ENCODE measurements around the gene C10orf95.
"Not testable (repeated sequence)": the region's sequence is repeated elsewhere in the genome, so short reads cannot be mapped to it uniquely, and the experiment has no call there.

The C10orf95 gene, protein sequence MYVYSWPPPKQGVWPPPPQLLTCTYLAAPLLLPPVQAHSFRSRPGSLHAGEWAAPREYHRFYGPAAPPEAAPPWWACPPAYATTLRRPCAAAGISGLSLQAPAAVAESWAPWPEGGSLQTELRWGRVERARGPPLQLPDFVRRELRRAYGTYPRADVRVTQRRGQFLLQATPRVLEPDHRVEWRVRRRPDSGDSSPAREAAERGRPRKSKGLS

DNA sequence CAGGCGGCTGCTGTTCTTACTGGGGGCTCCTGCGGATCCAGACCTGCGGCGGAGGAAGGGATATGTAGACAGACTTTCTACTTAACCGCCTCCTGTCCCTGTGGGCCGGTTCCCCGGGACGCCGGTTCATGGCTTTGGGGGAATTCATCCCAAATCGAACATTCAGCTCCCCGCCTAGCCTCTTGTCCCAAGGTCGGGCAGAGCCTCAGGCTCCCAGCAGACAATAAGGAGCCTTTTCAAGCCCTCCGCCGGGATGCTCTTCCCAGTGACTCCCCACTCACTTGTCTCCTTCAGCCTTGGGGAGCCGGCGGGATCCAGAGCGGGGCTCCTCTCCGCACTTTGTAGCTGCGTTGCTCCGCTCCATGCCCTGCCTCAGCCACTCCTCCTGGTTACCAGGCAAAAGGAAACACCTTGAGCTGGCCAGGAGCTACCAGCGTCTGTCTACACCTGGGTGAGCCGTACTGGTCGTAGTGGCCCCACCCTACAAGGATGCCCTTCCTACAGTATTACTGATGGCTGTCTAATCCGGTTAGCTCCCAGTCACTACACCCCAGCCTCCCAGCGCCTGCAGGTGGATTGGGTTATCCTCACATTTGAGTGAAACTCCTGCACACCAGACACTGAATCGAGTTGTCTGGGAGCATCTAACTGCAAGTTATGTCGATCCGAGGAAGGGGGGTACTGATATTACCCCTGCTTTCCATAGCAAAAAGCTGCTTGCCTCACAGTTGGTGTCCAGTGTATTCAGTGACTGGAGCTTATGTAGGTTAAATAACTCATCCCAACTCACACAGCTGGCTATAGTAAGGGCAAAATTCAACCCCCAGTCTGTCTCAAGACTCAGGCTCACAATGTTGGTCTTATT lies at the start of gene C10orf95:
TSS of gene C10orf95 (minus strand) at position 439 of the 865 bp plus-strand sequence. CDS start 450 bp downstream, outside the sequence.
- no peak for DNase-seq (ENCODE audit: low read depth)

DNA sequence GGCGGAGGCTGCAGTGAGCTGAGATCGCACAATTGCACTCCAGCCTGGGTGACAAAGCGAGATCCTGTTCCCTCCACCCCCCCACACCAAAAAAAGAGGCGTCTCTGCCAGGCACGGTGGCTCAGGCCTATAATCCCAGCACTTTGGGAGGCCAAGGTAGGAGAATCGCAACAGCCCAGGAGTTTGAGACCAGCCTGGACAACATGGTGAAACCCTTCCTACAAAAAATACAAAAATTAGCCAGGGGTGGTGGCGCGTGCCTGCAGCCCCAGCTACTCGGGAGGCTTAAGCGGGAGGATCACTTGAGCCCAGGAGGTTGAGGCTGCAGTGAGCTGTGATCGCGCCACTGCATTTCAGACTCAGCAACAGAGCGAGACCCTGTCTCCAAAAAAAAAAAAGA lies 49.3 kb upstream of the C10orf95 start:
- DNase-seq (ENCODE audit: low read depth): not testable (repeated sequence)

DNA sequence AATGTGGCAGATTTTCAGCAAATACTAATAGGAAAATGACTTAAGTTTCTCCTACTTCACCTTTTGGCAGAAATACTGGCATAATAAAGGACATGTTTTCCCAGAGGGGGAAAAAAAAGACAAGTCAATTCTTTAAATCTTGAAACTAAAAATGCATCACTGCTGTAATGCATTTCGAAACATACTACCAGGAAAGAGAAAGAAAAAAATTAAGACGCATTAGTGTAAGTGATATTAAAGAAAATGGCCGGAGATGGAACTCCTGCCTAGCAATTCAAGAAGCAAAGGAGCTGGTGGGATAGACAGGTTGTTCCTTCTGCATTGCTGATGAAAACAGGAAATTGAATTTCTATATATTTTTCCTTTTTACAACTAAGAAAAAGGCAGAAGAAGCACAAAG lies 48.0 kb upstream of the C10orf95 start:
- DNase-seq (ENCODE audit: low read depth): no peak

DNA sequence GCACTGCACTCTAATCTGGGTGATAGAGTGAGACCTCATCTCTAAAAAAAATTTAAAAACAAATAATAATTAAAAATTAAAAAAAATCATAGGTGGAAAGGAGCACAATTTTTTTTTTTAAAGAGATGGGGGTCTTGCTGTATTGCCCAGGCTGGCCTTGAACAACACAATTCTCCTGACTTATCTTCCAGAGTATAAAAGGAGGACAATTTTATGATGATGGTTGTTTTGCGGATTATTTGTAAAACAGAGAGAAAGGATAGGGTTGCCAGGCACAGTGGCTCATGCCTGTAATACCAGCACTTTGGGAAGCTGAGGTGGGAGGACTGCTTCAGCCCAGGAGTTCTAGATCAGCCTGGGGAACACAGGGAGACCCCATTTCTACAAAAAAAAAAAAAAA lies 46.2 kb upstream of the C10orf95 start:
- DNase-seq (ENCODE audit: low read depth): no peak

DNA sequence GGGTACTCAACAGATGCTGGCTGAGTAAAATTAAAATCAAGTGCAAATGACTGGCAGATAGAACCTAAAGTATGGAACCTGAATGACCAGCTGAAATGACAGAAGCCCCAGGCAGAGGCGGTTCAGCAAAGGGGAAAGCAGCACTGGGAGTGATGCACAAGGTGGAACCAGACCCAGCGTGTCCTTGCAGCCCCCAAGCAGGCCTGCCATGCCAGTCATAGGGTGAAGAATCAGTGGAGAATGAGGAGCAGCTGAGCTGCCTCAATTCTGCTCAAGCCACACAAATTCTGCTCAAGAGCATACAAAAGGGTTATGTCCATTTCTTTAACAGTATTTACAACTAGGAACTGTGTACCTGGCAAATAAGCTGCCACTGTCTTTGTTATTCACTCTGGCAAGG lies 42.4 kb upstream of the C10orf95 start:
- DNase-seq (ENCODE audit: low read depth): no peak

DNA sequence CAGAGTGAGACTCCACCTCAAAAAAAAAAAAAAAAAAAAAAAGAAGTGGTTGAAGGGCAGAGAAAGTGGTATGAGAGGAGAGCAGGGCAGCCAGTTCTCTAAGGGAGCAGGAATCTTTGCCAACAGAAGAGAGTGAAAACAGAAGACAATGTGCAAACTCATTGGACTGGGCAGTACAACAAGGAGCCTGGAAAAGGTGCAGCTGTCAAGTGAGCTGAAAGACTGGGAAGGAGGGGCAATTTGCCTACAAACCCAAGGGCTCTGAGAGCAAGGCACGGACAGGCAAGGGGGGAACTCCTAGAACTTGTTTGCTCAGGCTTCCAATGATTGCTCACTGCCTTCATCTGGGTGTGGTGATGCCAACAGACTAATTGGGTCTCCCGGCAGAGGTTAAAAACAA lies 41.6 kb upstream of the C10orf95 start:
- no peak for DNase-seq (ENCODE audit: low read depth)

DNA sequence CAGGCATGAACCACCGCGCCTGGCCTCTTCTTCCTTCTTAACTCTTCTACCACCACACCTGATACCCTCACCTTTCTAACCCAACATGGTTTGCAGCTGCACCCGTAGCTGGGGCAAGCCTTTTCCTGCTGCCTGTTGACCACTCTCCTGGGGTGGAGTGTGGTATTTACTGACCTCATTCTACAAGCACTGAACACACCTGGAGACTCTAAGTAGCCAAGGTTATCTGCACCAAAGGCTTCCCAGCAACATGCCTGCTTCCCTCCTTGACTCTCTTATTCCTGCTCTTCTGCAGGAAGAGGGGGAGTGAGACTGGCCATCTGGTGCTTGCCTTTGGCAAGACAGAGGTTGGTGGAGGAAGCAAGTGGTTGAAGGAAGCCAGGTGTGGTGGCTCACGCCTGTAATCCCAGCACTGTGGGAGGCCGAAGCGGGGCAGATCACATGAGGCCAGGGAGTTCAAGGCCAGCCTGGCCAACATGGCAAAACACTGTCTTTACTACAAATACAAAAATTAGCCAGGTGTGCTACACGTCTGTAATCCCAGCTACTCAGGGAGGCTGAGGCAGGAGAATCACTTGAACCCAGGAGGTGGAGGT lies 41.1 kb upstream of the C10orf95 start:
- DNase-seq (ENCODE audit: low read depth): no peak

DNA sequence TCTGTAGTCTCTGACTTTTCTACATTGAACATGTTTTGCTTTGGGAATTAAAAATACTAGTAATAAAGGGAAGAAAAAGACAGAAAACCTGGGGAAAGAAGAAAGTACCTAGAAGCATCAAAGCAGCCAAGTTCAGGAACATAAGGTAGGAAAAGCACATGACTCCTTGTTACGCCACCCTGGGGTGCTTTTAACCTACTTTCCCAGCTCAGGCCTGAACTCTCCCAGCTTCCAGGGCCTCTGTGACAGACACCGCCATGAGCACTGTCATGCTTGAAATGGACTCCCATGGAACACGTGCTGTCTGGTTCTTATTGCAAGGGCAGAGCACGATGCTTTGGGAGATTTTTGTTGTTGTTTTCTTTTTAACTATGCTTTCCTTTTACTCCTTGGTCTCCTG lies 39.8 kb upstream of the C10orf95 start:
- DNase-seq (ENCODE audit: low read depth): no peak

DNA sequence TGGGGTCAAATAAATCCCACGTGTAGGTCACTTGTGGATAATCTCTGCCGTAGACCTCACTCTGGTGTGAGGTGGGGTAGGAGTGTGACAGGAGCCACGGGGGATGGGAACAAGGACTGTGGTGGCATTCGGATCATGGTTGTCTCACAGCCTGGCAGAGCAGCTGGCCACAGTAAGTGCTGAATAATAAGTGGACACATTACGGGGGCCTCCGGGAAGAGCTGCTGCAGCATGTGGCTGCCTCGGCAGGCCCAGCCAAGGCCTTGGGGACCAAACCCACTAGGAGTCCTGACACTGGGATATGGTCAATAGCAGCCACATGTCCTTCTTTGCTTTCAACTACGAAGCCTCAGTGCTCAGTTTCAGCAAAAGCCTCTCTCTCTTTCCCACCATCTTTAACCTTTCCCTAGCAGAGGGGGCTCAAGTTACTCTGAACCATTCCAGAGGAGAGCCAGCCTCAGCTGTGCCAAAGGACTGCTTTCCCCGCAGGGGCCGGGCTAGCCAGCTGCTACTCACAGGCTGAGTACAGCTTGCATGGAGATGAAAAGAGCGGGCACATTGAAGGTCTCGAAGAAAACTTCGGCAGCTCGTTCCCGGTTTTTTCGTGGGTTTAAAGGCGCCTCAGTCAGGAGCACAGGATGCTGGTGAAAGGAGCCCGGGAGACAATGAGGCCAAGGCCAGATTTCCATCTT lies 33.9 kb upstream of the C10orf95 start:
- no peak for DNase-seq (ENCODE audit: low read depth)

DNA sequence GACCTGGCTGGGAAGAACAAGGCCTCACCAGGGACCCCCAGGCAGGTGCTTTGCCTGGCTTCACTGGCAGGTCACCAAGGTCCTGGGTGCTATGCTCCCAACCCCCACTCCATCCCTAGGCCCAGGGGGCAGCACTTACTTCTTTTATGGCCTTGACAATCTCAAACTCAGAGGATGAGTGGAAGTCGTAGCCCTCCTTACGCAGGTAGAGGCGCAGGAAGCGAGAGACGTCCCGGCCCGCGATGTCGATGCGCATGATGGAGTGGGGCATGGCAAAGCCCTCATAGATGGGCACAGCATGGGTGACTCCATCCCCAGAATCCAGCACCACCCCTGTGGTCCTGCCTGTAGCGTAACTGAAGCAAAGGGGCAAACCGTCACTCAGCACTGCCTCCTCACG lies 32.7 kb upstream of the C10orf95 start:
- DNase-seq (ENCODE audit: low read depth): no peak

DNA sequence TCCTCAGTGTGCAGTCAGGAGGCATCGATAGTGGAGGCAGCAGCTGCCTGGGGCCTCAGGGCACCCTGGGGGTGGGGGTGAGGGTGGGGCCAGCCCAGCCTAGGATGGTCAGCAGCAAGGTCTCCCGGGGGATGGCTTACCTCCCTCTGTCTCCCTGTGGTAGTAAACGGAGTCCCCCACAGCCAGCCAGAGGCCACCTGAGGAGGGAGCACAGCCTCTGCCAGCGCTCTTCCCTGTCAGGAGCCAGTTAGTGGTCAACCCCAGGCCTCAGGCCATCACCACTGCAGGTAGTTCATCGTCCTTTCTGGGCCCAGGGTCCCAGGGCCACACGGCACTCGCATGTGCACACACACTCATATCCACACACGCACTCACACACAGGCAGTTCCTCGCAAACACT lies 29.1 kb upstream of the C10orf95 start:
- no peak for DNase-seq (ENCODE audit: low read depth)

DNA sequence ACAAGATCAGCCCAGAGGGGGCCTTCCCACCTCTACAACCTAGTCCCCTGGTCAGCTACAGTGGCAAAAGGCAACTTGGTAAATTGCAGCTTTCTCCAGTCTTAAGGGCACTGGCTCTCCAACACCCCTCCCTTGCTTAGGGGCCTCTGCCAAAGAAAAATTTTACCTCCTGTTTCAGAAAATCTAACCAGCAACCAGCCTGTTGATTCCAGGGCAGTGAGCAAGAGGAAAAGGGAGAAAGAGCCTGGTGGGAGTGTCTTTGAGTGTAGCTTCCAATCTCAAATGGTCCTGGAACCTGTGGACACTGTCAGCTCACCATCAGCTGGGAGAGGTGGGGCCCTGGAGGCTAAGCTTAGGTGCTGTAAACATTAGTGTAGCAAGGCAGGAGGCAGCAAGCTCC lies 28.3 kb upstream of the C10orf95 start:
- no peak for DNase-seq (ENCODE audit: low read depth)

DNA sequence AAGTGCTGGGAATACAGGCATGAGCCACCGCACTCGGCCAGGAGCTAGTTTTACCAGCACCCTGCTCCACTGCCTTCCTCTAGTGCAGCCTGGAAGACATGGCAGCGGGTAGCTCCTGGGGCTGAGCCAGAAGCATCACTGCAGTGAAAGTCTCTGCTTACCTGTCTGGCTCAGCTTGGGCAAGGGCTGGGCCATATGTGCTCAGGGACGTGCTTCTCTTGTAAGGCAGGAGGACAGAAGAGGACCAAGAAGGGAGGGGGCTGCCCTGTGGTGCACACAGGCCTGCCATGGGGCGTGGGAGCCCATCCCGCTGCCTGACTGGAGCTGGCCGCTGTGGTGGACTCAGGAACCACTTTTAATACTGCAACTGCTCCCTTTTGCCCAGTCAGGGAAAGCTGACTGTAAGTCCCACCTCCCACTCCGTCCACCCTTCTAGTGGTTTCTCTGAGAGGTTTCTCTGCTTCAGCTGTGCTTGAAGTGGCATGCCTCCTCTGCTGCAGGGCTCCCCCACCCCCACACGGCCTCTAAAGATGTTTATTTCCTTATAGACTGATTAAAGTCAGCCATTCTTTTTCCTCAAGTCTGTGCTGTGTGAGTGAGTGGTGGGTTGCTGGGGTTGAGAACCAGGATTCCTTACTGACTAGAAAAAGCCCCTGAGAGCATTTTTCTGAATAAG lies 25.3 kb upstream of the C10orf95 start:
- DNase-seq (ENCODE audit: low read depth): no peak

DNA sequence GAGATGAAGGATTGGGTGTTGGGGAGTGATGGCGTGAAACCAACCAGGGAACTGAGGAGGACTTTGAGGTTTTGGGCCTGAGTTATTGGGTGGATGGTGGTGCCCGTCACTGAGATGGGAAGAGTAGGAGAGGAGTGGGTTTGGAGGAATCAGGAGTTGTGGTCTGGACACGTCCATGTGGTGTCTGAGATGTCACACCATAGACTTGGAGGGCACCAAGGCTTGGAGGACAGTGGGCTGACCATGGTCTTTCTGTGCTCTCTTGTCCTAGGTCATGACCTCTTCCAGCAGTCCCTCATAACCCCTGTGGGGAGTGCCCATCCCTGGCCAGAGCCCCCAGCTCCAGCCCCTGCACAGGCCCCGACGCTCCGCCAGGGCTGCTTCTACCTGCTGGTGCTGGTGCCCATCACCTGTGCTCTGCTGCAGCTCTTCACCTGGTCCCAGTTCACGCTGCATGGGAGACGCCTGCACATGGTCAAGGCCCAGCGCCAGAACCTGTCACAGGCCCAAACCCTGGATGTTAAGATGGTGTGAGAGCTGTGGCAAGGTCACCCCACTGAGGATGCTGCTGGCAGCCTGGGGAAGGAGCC lies 24.2 kb upstream of the C10orf95 start:
- no peak for DNase-seq (ENCODE audit: low read depth)

DNA sequence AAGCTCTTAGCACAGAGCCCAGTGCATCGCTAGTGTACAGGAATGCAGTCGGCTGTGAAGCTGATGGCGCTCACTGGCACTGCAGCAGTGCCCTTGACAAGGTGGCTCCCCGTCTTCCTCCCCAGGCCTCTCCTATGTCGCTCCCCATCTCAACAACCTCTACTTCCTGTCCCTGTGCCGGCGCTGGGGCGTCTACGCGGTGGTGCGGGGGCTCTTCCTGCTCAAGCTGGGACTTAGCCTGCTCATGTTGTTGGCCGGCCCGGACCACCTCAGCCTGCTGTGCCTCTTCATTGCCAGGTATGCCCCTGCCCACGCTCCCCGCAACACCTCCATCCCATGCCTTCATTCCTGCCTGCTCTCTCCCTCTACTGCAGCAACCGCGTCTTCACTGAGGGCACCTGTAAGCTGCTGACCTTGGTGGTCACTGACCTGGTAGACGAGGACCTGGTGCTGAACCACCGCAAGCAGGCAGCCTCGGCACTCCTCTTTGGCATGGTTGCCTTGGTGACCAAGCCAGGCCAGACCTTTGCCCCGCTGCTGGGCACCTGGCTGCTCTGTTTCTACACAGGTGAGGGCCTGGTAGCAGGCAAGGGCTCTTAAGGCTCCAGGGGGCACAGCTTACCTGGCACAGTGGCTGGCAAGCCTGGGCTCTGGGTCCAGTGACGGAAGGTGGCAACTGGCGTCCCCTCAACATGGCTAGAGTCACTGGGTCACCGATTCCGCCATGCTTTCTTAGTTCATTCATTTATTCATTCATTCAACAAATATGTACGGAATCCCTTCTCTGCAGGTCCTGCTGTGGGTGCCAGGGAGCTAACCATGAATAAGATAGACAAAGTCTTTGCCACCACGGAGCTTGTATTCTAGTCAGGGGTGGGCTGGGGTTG lies 22.3 kb upstream of the C10orf95 start:
- no peak for DNase-seq (ENCODE audit: low read depth)

DNA sequence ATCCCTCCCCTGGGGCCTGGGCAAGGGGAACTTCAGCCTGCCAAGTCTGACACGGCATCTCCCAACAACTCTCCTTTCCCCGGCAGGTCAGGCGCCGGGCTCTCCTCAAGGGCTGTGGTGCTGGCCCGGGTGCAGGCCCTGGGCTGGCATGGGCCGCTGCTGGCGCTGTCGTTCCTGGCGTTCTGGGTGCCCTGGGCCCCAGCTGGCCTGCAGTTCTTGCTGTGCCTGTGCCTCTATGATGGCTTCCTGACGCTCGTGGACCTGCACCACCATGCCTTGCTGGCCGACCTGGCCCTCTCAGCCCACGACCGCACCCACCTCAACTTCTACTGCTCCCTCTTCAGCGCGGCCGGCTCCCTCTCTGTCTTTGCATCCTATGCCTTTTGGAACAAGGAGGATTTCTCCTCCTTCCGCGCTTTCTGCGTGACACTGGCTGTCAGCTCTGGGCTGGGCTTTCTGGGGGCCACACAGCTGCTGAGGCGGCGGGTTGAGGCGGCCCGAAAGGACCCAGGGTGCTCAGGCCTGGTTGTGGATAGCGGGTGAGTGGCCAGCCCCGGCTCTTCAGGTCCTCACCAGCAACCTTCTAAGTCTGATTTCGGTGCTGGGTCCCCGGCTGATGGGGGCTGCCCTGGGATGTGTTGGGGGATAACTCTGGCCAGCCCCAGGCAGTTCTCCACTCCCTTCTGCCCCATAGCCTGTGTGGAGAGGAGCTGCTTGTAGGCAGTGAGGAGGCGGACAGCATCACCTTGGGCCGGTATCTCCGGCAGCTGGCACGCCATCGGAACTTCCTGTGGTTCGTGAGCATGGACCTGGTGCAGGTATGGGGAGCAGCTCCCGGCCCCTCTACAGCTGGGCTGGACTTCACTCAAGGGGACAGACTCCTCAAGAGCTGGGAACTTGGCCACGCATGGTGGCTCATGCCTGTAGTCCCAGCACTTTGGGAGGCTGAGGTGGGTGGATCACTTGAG lies 19.5 kb upstream of the C10orf95 start:
- no peak for DNase-seq (ENCODE audit: low read depth)

DNA sequence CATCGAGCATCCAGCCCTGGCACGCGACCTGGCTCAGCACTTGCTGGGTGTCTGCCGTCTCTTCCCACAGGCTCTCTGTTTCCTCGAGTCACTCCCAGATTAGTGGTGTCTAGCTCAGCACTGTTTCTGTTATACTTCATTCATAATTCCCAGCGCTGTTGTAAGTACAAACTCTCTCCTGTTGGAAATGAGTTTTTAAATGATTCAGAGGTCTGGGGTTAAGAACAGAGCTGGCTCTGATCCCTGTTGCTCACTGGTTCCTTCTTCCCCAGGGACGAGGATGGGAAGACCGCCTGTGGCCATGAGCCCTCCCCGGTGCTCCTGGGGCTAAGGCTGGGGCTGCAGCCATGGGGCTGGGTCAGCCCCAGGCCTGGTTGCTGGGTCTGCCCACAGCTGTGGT lies 17.3 kb upstream of the C10orf95 start:
- DNase-seq (ENCODE audit: low read depth): no peak

DNA sequence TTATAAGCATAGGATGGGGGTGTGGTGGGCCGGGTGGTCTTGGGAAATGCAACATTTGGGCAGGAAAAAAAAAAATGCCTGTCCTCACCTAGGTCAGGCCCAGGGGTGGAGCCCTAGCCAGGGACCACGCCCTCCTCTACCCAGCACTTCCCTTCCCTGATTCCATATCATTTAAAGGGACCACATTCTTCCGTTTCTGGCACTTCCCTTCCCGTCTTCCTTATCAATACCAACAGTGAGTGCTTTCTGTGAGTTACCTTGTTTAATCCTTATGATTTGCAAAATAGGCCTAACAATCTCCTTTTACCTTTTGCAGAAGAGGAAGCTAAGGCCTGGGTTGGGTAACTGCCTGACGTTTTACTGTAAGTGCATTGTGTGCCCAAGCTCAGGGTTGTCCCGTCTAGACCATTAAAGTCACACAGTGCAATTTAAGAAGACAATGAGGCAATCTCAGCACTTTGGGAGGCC lies 16.7 kb upstream of the C10orf95 start:
- no peak for DNase-seq (ENCODE audit: low read depth)

DNA sequence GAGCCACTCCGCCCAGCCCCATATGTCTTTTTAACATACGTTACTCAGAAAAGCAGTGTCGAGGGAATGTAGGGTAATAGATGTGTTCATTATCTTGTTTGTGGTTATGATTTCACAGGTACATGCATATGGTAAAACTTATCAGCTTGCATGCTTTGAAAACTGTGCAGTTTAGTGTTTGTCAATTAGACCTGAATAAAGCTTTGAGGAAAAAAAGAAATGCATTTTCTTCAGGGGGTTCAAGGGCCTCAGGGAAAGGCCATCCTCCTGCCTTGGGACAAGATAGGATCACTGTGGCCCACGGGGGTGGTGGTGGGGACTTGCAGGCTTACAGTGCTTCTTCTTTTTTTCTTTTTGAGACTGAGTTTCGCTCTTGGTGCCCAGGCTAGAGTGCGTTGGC lies 16.0 kb upstream of the C10orf95 start:
- no peak for DNase-seq (ENCODE audit: low read depth)

Measured in stimulated activated CD4-positive, alpha-beta T cell treated with anti-CD3 and anti-CD28 coated beads, Interleukin-2, amount 100 ng/mL, for 4 hours (primary cell).